Measurements from ENCODE around the gene COQ10A.
"Not testable (repeated sequence)": the region's sequence is repeated elsewhere in the genome, so short reads cannot be mapped to it uniquely, and the experiment has no call there.

Gene COQ10A

DNA sequence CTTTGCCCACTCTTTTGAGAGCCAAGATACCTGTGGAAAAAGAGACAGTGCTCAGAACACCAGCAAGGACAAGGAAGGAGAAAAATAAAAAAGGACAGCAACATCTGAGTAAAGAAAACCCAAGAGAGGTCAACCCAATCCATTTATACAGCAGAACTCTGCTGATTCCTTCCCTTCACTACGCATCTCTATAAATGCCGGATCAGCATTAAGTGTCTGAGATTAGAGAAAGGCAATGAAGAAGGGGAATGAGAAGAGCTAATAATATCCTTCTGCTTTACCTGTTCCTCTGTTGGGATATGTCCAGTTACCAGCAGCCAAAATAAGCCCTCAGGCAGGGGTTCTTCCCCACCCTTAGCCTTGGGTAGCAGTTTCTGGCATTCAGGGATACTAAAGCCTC lies 15.8 kb downstream of the COQ10A start:
- DNase-seq, result no peak

GRCh38 chr12:56284263-56284662 lies 17.5 kb downstream of the COQ10A start:
- DNase-seq, result not testable (repeated sequence)

- no peak for DNase-seq
These were observed 19.5 kb downstream of the COQ10A start for GRCh38 chr12:56286044-56286830.

DNA sequence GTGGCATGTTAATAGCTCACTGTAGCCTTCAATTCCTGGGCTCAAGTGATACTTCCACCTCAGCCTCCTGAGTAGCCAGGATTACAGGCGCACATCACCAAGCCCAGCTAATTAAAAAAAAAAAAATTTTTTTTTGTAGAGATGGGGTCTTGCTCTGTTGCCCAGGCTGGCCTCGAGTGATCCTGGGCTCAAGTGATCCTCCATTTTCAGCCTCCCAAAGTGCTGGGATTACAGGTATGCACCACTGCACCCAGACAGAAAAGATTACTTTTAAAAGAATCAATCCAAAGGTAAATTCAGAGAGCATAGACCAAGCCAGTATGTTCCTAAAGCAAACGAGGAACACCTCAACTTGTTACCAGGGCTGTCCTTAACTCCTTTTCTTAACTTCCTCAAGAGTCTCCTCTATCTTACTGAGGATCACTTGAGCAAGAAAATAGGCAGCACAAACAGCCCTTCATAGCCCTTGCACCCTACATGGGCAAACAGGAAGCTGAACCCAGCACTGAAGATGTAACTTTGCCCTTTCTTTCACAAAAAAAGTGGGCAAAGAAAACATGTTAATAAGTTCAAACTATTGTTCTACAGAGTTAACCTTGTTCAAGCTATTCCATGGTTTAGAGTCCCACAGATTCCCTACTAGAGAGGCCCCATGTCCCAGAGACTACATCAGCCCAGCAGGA lies 22.1 kb downstream of the COQ10A start:
- no peak for DNase-seq

DNA sequence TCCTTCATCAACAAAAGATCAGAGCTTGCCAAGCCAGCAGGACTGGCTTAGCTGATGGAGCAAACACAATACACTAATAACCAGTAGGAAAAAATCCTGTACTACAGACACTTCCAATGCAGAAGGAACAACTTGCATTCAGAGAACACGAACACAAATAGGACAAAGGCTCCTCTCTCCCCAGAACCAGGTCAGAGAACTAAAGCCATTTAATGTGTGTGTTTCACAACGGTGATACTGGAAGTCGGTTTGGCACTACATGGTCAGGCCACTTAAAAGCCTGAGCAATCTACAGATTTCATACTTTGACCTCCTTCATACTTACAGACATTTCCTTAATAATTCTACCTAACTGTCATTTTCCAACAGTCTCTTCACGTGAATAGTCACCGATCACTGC lies 27.1 kb downstream of the COQ10A start:
- DNase-seq, result no peak

GRCh38 chr12:56296295-56296694 lies 29.6 kb downstream of the COQ10A start:
- DNase-seq, result no peak

DNA sequence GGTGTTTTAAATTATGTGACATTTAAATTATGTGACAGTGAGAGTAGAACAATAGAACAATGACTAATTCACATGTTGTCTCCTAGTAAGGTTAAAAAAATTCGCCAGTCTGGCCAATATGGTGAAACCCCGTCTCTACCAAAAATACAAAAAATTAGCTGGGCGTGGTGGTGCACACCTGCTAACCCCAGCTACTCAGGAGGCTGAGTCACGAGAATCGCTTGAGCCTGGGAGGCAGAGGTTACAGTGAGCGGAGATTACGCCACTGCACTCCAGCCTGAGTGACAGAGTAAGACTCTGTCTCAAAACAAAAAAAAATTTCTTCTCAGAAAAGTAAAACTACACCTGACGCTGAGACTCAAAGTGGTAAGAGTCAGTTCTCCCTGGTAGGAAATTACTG lies 30.7 kb downstream of the COQ10A start:
- DNase-seq, result no peak

GRCh38 chr12:56298828-56299227 lies 32.1 kb downstream of the COQ10A start:
- no peak for DNase-seq

- DNase-seq, result no peak
These were observed 32.6 kb downstream of the COQ10A start for GRCh38 chr12:56299308-56299852.

DNA sequence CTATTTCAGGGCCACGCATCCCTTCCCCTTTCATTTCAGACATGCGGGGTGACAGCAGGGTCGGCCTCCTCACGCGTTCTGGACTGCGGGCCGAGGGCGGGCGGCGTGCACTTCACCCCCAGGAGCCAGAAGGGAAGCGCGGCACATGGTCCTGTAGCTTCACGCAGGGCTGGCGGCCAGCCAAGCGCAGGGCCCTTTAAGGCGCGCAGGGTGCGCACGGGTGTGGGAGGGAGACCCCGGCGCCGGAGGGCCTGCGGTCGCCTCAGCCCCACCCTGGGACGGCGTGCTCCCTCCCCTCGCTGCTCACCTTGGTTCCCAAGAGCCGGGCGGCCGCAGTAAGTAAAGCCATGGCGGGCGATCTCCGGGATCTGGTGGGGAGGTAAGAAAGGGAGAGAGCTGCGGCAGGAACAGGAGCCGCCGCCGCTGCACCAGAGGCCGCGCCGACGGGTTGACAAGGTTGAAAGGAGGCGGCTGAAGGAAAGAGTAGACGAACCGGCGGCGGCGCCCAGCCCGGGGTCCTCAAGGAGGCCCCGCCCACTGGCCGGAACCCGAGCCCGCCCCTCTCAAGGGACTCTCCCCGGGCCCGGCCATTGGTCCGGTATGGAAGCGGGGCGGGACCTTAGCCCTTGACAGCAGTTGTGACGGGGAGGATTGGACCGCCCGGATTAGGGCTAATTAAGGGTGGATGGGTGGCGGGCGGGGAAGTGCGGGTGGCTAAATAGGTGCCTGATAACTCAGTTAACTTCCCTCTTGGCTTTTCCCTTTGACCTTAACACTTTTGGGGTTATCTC lies 33.3 kb downstream of the COQ10A start, which contains the start of gene CS:
Gene CS (minus strand): TSS at position 478 of the 791 bp plus-strand sequence. CDS start 129 bp downstream, at position 349.
- peak; percentile 99 for DNase-seq

GRCh38 chr12:56300644-56301464 lies 34.1 kb downstream of the COQ10A start:
- no peak for DNase-seq

- no peak for DNase-seq
These were observed 37.5 kb downstream of the COQ10A start for GRCh38 chr12:56304276-56304675.

- no peak for DNase-seq
These were observed 38.3 kb downstream of the COQ10A start for GRCh38 chr12:56304872-56305590.

DNA sequence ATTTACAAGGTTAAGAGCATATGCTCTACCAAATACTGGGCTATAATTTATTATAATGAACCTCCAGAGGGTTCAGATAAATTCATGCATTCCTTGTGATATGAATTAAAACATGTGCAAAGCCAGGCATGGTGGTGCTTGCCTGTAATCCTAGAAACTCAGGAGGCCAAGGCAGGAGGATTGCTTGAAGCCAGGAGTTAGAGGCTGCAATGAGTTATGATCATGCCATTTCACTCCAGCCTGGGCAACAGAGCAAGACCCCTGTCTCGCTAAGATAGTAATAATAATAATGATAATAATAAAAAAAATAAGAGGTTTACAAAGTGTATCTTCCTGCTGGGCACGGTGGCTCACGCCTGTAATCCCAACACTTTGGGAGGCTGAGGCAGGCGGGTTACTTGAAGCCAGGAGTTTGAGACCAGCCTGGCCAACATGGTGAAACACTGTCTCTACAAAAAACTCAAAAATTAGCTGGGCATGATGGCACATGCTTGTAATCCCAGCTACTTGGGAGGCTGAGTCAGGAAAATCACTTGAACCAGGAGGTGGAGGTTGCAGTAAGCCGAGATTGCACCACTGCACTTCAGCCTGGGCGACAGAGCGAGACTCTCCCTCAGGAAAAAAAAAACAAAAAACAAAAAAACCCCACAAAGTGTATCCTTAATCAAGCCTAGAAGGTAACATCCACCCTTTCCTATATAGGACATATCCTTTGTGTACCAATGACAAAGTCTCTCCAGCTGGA lies 40.7 kb downstream of the COQ10A start:
- no peak for DNase-seq

- DNase-seq, result no peak
These were observed 42.0 kb downstream of the COQ10A start for GRCh38 chr12:56308714-56309113.

GRCh38 chr12:56311003-56311402 lies 44.3 kb downstream of the COQ10A start:
- DNase-seq, result no peak

DNA sequence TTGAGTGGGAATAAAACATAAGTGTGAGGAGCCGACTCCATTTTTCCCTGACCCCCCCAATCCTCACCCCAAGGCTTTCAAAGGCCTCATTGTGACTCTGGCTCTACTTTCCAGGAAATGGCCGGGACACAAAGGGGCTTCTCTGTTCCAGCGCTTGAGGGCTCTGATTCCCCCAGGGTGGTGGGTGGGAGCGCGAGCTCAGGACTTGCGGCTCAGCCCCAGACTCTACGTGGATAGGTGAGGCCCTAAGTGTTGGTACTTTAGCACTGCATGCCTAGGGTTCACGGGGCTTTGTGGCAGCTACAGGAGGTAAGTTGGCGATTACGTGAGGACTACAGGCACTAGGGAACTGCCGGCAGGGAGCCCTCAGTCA lies 48.5 kb downstream of the COQ10A start:
- no peak for DNase-seq

- DNase-seq, result peak; percentile 98
These were observed 49.1 kb downstream of the COQ10A start, which contains the start of gene CNPY2 for GRCh38 chr12:56315622-56316473. Gene CNPY2, minus strand, starts transcription at chr12:56315988. Its CDS starts 771 bp downstream, at chr12:56315217.

GRCh38 chr12:56317675-56318074 lies 50.9 kb downstream of the COQ10A start:
- DNase-seq, result no peak

Data from EL (cell line).